GM18867 (cell line): Measurements from ENCODE around the gene EYS.
A peak's percentile ranks its signal among the peaks of the same experiment; 100 is the strongest.
"Not testable (repeated sequence)": the region's sequence is repeated elsewhere in the genome, so short reads cannot be mapped to it uniquely, and the experiment has no call there.

Source experiments
- ATAC-seq: cut with Tn5 transposase; IDR thresholded peaks from one replicate; pipeline ENCODE4 v1.9.1; 2021; ENCODE audit warnings: mild to moderate bottlenecking, moderate library complexity; ENCODE audit not compliant: unreplicated experiment

Gene EYS

GRCh38 chr6:63943826-63944225 lies 1763.2 kb downstream of the EYS start:
- ATAC-seq = no peak

GRCh38 chr6:63941747-63942470 lies 1765.1 kb downstream of the EYS start:
- no peak for ATAC-seq

- ATAC-seq = no peak
Measured at GRCh38 chr6:63940056-63940455, 1767.0 kb downstream of the EYS start.

- no peak for ATAC-seq
Measured at GRCh38 chr6:63936399-63936798, 1770.6 kb downstream of the EYS start.

GRCh38 chr6:63935732-63936131 lies 1771.3 kb downstream of the EYS start:
- ATAC-seq = no peak

GRCh38 chr6:63933948-63934347 lies 1773.1 kb downstream of the EYS start:
- ATAC-seq = not testable (repeated sequence)

GRCh38 chr6:63930848-63931247 lies 1776.2 kb downstream of the EYS start:
- ATAC-seq = no peak

- no peak for ATAC-seq
Measured at GRCh38 chr6:63929111-63929510, 1777.9 kb downstream of the EYS start.

- no peak for ATAC-seq
Measured at GRCh38 chr6:63928613-63929012, 1778.4 kb downstream of the EYS start.

- no peak for ATAC-seq
Measured at GRCh38 chr6:63926950-63927927, 1779.8 kb downstream of the EYS start.

GRCh38 chr6:63926258-63926780 lies 1780.7 kb downstream of the EYS start:
- ATAC-seq = no peak

- peak; percentile 81 for ATAC-seq
Measured at GRCh38 chr6:63923139-63923739, 1783.8 kb downstream of the EYS start.

GRCh38 chr6:63919556-63920110 lies 1787.4 kb downstream of the EYS start:
- ATAC-seq = no peak

- no peak for ATAC-seq
Measured at GRCh38 chr6:63912887-63913286, 1794.1 kb downstream of the EYS start.

- ATAC-seq = no peak
Measured at GRCh38 chr6:63910863-63911551, 1796.0 kb downstream of the EYS start.

GRCh38 chr6:63904650-63905248 lies 1802.3 kb downstream of the EYS start:
- peak; percentile 78 for ATAC-seq

- ATAC-seq = no peak
Measured at GRCh38 chr6:63899550-63899949, 1807.5 kb downstream of the EYS start.

- no peak for ATAC-seq
Measured at GRCh38 chr6:63897952-63898351, 1809.1 kb downstream of the EYS start.

GRCh38 chr6:63897459-63897858 lies 1809.6 kb downstream of the EYS start:
- no peak for ATAC-seq

GRCh38 chr6:63888416-63888815 lies 1818.6 kb downstream of the EYS start:
- no peak for ATAC-seq
